ENCODE measurements around the gene ATXN7.

The ATXN7 gene

GRCh38 chr3:64022451-64023186 lies 159.0 kb downstream of the ATXN7 start:
- DNase-seq, result no peak

GRCh38 chr3:64023187-64023860 lies 159.7 kb downstream of the ATXN7 start, which contains the start of gene PSMD6:
Gene PSMD6, minus strand, starts transcription at chr3:64023494. Its CDS starts 75 bp downstream, at chr3:64023419.
- peak; percentile 85 to 87 for DNase-seq

- no peak for DNase-seq
These were observed 160.2 kb downstream of the ATXN7 start for GRCh38 chr3:64023861-64024223.

GRCh38 chr3:64026346-64026745 lies 162.7 kb downstream of the ATXN7 start:
- no peak for DNase-seq

- no peak for DNase-seq
These were observed 164.0 kb downstream of the ATXN7 start for GRCh38 chr3:64027658-64028057.

- no peak for DNase-seq
These were observed 165.1 kb downstream of the ATXN7 start for GRCh38 chr3:64028754-64029153.

GRCh38 chr3:64029287-64029686 lies 165.6 kb downstream of the ATXN7 start:
- no peak for DNase-seq

- peak; percentile 48 to 51 for DNase-seq
These were observed 167.1 kb downstream of the ATXN7 start for GRCh38 chr3:64030741-64031140.

- no peak for DNase-seq
These were observed 168.2 kb downstream of the ATXN7 start for GRCh38 chr3:64031540-64032508.

- no peak for DNase-seq
These were observed 169.4 kb downstream of the ATXN7 start for GRCh38 chr3:64033069-64033468.

- no peak for DNase-seq
These were observed 173.4 kb downstream of the ATXN7 start for GRCh38 chr3:64037084-64037483.

GRCh38 chr3:64038253-64038767 lies 174.6 kb downstream of the ATXN7 start:
- no peak for DNase-seq

- no peak for DNase-seq
These were observed 175.7 kb downstream of the ATXN7 start for GRCh38 chr3:64039332-64039731.

- no peak for DNase-seq
These were observed 176.5 kb downstream of the ATXN7 start for GRCh38 chr3:64039981-64040733.

- no peak for DNase-seq
These were observed 179.3 kb downstream of the ATXN7 start for GRCh38 chr3:64042952-64043351.

GRCh38 chr3:64046592-64046991 lies 182.9 kb downstream of the ATXN7 start:
- no peak for DNase-seq

GRCh38 chr3:64046996-64047594 lies 183.4 kb downstream of the ATXN7 start:
- DNase-seq, result no peak

- DNase-seq, result no peak
These were observed 184.1 kb downstream of the ATXN7 start for GRCh38 chr3:64047787-64048186.

GRCh38 chr3:64048631-64049061 lies 185.0 kb downstream of the ATXN7 start:
- peak; percentile 97 for DNase-seq

- DNase-seq, result no peak
These were observed 185.5 kb downstream of the ATXN7 start for GRCh38 chr3:64049136-64049535.

GRCh38 chr3:64049832-64050231 lies 186.2 kb downstream of the ATXN7 start:
- DNase-seq, result no peak
